ENCODE measurements around the gene KRT12.
A peak's percentile ranks its signal among the peaks of the same experiment; 100 is the strongest.
"Not testable (repeated sequence)": the region's sequence is repeated elsewhere in the genome, so short reads cannot be mapped to it uniquely, and the experiment has no call there.

The KRT12 gene

DNA sequence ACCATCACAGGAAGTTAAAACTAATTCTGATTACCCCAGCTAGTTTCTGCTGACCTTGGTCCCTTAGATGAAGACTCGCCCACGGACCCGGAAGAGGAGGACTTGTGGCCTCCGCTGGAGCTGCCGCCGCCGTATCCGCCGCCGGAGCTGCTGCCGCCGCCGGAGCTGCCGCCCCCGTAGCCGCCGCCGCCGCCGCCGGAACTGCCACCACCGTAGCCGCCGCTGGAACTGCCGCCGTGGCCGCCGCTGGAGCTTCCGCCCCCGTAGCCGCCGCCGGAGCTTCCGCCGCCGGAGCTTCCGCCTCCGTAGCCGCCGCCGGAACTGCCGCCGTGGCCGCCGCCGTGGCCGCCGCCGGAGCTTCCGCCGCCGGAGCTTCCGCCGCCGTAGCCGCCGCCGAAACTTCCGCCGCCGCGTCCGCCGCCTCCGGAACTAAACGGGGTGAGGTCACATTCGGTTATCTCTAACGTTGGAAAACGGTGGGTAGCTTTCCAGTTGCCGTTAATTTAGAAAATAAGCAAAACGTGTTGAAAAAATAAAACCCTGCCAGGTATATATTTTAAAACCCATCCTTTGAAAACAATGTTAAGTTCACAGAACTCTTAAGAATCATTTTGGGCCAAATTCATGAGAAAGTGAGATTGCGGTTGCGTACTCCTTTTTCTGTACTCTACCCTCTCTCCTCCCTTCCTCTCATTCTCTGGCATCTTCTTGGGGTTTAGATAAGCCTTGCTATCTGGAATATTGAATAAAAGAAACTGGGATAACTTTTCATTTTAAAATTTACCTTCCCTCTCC lies 48.1 kb downstream of the KRT12 start:
- peak; percentile 62 for DNase-seq (ENCODE audit: low spot score)
- FAIRE-seq, result no peak

- no peak for FAIRE-seq
Measured at GRCh38 chr17:40818343-40818732, 48.7 kb downstream of the KRT12 start.

GRCh38 chr17:40817103-40817682 lies 49.8 kb downstream of the KRT12 start:
- FAIRE-seq, result no peak

More at GRCh38 chr17:40818343-40818732, 48.7 kb downstream of the KRT12 start:
- no peak for DNase-seq (ENCODE audit: low spot score)

DNA sequence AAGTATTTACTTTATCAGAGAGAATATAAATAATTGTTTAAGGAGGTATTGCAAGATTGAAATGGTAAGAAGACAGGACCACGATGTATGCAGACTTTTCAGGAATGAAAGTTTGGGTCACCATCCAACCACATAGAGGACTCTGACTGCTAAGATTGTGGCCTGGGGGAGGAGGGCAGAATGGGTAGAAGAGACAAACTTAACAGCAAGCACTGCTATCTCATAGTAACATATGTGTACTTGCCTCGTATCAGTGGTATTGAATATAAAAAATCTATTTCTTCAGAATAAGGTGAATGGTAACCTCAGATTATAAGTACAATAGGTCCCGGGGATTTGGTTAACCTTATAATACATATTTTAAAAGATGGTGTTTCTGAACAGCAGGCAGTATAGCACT lies 50.5 kb downstream of the KRT12 start:
- DNase-seq (ENCODE audit: low spot score) (no peak), FAIRE-seq (no peak)

More at GRCh38 chr17:40817103-40817682, 49.8 kb downstream of the KRT12 start:
- DNase-seq (ENCODE audit: low spot score), result no peak

- DNase-seq (ENCODE audit: low spot score), result no peak
- FAIRE-seq, result no peak
Measured at GRCh38 chr17:40815381-40815780, 51.6 kb downstream of the KRT12 start.

GRCh38 chr17:40814657-40815056 lies 52.4 kb downstream of the KRT12 start:
- not testable (repeated sequence) for DNase-seq (ENCODE audit: low spot score); FAIRE-seq

GRCh38 chr17:40813804-40814203 lies 53.2 kb downstream of the KRT12 start:
- peak; percentile 38 for DNase-seq (ENCODE audit: low spot score)
- no peak for FAIRE-seq

GRCh38 chr17:40812639-40813038 lies 54.4 kb downstream of the KRT12 start:
- FAIRE-seq (no peak), DNase-seq (ENCODE audit: low spot score) (no peak)
